Measurements from ENCODE around the gene EML3. TPM values are rescaled to one million over a fixed set of nuclear protein-coding genes. Genes with fewer than 3 reads are reported as not detected.
"Not testable (repeated sequence)": the region's sequence is repeated elsewhere in the genome, so short reads cannot be mapped to it uniquely, and the experiment has no call there.

The EML3 gene
- total and polyA plus RNA-seq, 2 donors: 12.9 to 47.7 TPM

DNA sequence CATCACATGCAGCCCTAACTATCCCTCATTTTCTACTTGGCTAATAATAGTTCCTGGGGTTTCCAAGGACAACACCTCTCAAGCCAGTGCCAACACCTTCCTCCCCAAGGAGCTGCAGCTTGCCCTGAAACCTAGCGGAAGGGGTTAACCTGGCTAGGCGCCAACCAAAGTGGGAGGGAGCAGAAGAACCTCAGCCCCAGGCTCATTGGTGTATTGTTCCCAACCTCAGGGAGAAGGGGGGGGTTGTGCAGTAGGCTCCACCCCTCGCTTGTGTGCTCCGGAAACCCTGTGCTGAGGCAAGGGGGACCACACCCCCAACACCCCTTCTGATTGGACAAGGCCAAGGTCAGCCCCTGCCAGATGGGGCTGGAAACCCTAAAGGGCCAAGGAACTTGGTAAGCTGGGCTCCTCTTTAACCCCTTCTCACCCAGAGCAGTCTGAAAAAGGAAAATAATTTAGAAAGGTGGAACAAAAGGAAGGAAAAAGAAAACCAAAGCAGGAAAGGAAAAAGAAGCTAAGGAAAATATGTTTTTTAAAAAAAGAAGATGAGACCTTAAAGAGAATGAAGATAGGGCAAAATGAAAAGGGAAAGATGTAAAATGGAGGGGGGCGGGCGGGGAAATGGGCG is 13.4 kb downstream of the EML3 start:
- Histone ChIP-seq H3K4me3 (ENCODE audit: low read depth, low read length) (no peak overlapping the region), H3K4me1 (ENCODE audit: insufficient read depth) (no peaks in the 10 kb centered on the region), H3K36me3 (ENCODE audit: insufficient read depth) (no peaks in the 10 kb centered on the region), H3K27ac (ENCODE audit: low read depth) (no peak overlapping the region)
- WGBS: 35% methylated on average over 7 of the region's 7 CpGs
- peak; percentile 88 for DNase-seq (ENCODE audit: extremely low spot score)

- no peak for DNase-seq (ENCODE audit: extremely low spot score)
- H3K36me3 ChIP-seq (ENCODE audit: insufficient read depth): no peaks in the 10 kb centered on the region
- no peak overlapping the region for H3K27ac ChIP-seq (ENCODE audit: low read depth)
- WGBS: 85% methylated on average over 8 of the region's 8 CpGs
- H3K4me1 ChIP-seq (ENCODE audit: insufficient read depth): no peaks in the 10 kb centered on the region
- H3K4me3 ChIP-seq (ENCODE audit: low read depth, low read length): no peak overlapping the region
Measured at GRCh38 chr11:62595124-62595523, 17.5 kb downstream of the EML3 start.

DNA sequence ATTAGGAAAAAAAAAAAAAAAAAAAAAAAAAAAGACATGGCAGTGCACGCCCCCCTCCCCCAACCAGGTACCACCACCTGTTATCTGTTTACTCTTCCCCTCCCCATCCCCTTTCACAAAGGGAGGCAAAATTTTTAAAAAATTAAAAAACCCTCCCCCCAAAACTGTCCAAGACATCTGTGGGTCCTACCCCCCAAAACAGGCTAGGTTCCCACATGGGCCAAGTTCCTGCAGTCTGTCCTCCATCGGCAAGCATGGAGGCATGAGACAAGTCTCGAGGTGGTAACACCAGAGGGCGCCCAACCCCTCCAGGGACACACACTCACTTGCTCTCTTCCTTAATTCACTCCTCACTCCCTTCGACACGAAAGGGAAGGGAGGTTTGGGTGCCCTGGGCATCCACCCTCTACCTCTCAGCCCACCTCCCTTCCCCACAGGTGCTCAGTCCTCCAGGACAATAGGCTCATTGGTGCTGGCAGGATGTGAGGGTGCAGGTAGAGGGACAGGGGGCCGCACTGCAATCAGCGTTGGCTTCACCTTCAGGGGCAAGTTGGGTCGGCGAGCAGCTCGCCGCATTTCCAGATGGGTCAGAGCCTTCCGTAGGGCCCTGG is 19.0 kb downstream of the EML3 start:
- WGBS: 50% methylated on average over 13 of the region's 13 CpGs
- Histone ChIP-seq H3K27ac (ENCODE audit: low read depth) (no peak overlapping the region), H3K36me3 (ENCODE audit: insufficient read depth) (no peaks in the 10 kb centered on the region)

GRCh38 chr11:62592989-62593421 is 19.6 kb downstream of the EML3 start:
- 73% methylated on average over 8 of the region's 8 CpGs for WGBS
- no peaks in the 10 kb centered on the region for H3K36me3 ChIP-seq (ENCODE audit: insufficient read depth)
- DNase-seq (ENCODE audit: extremely low spot score): no peak
- H3K4me3 ChIP-seq (ENCODE audit: low read depth, low read length): no peak overlapping the region
- no peaks in the 10 kb centered on the region for H3K4me1 ChIP-seq (ENCODE audit: insufficient read depth)
- H3K27ac ChIP-seq (ENCODE audit: low read depth): no peak overlapping the region

More for the DNA sequence above, 19.0 kb downstream of the EML3 start:
- Histone ChIP-seq H3K4me3 (ENCODE audit: low read depth, low read length) (no peak overlapping the region), H3K4me1 (ENCODE audit: insufficient read depth) (no peaks in the 10 kb centered on the region)
- DNase-seq (ENCODE audit: extremely low spot score): no peak

- Histone ChIP-seq H3K27ac (ENCODE audit: low read depth) (peak overlapping the region; percentile 86), H3K4me3 (ENCODE audit: low read depth, low read length) (peak overlapping the region; percentile 33), H3K4me1 (ENCODE audit: insufficient read depth) (no peaks in the 10 kb centered on the region), H3K36me3 (ENCODE audit: insufficient read depth) (peaks cover 4% of the 10 kb centered on the region)
- WGBS: 14% methylated on average over 17 of the region's 17 CpGs
- no peak for DNase-seq (ENCODE audit: extremely low spot score)
Measured at GRCh38 chr11:62592146-62592815, 20.3 kb downstream of the EML3 start.

DNA sequence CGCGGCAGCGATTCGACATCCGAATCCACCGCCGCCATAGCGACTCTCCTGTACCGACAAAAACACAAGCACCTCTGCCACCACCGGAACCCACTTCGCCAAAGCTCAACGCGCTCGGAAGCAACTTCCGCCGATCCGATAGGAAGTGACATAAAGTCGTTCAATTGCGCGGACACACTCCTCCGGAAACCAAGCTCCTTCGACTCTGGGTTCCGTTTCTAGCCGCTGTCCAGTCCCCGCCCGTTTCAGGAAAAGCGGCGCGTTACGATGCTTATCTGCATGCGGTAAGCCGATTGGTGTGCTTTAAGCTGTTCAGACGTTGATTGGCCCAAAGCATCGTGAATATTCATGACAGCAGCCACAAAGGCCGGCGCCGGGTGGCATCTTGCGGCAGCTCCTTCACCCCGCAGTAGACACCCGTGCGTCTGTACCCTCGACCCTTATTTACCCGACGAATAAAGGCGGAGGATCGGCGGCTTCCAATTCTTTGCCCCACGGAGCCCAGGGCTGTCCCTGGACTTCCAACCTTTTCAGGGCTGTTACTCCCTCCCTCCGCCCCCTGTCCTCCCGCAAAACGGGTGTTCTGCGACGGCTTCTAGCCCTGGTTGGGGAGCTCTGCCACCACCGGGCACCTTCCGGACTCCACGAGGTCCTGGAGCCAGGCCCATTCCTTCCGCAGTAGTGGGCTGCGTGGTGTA is 21.0 kb downstream of the EML3 start, which contains the start of gene TUT1:
TSS of gene TUT1 (minus strand) at position 76 of the 698 bp plus-strand sequence. CDS start at position 38, 38 bp downstream.
- no peaks in the 10 kb centered on the region for H3K4me1 ChIP-seq (ENCODE audit: insufficient read depth)
- peaks cover 4% of the 10 kb centered on the region for H3K36me3 ChIP-seq (ENCODE audit: insufficient read depth)

DNA sequence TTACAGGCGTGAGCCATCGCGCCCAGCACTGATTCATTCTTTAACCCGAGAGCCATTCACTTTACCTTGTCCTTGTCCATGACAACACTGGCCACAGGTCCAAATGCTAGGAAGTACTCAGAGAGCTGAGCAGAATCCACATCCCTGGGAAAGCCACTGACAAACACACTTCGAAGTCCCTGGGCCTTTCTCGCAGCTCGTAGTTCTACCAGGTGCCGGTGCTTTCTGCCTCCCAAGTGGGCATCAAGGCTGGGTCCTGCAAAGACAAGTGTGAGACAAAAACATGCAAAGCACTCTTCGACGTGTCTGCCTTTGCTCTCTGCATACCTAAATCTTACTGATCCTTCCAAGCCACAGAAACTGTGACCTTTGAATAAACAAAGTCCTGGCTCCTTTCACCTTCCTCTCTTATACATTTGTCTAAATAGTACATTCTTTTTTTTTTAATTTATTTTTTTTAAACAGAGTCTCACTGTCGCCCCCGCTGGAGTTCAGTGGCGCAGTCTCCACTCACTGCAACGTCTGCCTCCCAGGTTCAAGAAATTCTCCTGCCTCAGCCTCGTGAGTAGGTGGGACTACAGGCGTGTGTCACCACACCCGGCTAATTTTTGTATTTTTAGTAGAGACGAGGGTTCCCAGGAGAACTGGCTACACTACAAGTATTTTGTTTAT is 23.5 kb downstream of the EML3 start:
- no peak for DNase-seq (ENCODE audit: extremely low spot score)
- no peak overlapping the region for H3K4me3 ChIP-seq (ENCODE audit: low read depth, low read length)
- no peaks in the 10 kb centered on the region for H3K4me1 ChIP-seq (ENCODE audit: insufficient read depth)
- 64% methylated on average over 18 of the region's 18 CpGs for WGBS
- no peak overlapping the region for H3K27ac ChIP-seq (ENCODE audit: low read depth)
- peaks cover 5% of the 10 kb centered on the region for H3K36me3 ChIP-seq (ENCODE audit: insufficient read depth)

More for the DNA sequence above, 21.0 kb downstream of the EML3 start, which contains the start of gene TUT1:
- Histone ChIP-seq H3K27ac (ENCODE audit: low read depth) (peak within 1 kb of the TSS; percentile 90), H3K4me3 (ENCODE audit: low read depth, low read length) (peak within 1 kb of the TSS; percentile 72)
- under 1% methylated on average over 58 of the region's 58 CpGs for WGBS
- peak; percentile 97 for DNase-seq (ENCODE audit: extremely low spot score)

DNA sequence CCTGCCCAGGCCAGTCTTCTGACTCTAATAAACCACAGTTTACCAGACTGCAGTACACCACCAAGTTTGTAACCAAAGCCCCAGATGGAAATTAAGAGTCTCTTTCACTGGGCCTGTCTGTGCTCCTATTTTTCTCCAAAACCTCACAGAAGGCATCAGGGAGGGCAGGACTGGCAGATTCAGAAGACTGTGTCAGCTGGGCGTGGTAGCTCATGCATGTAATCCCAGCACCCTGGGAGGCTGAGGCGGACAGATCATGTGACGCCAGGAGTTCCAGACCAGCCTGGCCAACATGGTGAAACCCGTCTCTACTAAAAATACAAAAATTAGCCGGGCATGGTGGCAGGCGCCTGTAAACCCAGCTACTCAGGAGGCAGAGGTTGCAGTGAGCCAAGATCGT is 27.2 kb downstream of the EML3 start:
- not testable (repeated sequence) for H3K4me1 ChIP-seq (ENCODE audit: insufficient read depth); H3K4me3 ChIP-seq (ENCODE audit: low read depth, low read length); H3K27ac ChIP-seq (ENCODE audit: low read depth); H3K36me3 ChIP-seq (ENCODE audit: insufficient read depth); DNase-seq (ENCODE audit: extremely low spot score)
- whole genome bisulfite sequencing: 95% methylated on average over 7 of the region's 7 CpGs

DNA sequence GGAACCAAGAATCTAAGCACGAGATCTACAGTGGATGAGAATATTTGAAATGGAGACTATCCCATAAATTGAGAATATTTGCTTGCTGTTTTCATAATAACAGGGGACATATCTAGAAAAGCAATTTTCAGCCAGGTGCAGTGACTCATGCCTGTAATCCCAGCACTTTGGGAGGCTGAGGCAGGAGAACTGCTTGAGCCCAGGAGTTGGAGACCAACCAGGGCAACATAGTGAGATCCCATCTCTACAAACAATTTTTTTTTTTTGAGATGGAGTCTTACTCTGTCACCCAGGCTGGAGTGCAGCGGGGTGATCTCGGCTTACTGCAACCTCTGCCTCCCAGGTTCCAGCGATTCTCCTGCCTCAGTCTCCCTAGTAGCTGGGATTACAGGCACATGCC is 30.8 kb downstream of the EML3 start:
- H3K27ac ChIP-seq (ENCODE audit: low read depth); H3K4me3 ChIP-seq (ENCODE audit: low read depth, low read length); DNase-seq (ENCODE audit: extremely low spot score); H3K4me1 ChIP-seq (ENCODE audit: insufficient read depth); H3K36me3 ChIP-seq (ENCODE audit: insufficient read depth): not testable (repeated sequence)
- 97% methylated on average over 4 of the region's 4 CpGs for WGBS

DNA sequence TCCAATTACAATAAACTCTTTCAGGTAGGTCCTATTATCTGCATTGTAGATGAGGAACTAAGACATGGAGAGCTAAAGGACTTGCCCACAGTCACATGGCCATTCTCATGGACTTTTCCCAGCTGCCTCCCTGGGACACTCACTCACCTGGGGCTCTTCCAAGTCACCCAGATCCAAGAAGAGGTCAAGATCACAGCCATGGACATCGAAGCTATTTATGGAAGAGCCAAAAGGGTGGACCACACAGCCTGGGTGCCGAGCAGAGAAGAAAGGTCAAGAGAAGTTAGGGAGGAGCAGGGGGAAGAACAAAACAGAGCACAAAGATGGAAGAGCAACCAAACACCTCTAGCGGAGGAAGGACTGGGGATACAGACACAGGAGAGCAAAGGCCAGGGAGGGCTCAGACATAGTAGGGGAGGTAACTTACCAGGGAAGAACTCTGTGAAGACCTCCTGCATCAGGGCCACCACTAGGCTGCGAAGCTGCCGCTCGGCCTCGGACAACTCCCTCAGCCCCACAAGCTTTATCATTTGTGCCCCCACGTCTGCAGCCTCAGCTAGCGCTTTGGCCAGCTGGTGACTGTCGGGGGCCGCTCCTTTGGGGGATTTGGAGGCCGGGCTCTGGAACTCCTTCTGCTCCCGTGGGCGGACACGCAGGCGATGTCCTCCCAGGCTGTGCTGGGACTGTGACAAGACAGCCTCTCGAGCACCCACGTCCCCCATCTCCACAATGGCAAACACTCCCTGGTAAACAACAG is 31.4 kb downstream of the EML3 start:
- 93% methylated on average over 18 of the region's 18 CpGs for WGBS
- DNase-seq (ENCODE audit: extremely low spot score): no peak
- no peaks in the 10 kb centered on the region for H3K4me1 ChIP-seq (ENCODE audit: insufficient read depth)
- peaks cover 5% of the 10 kb centered on the region for H3K36me3 ChIP-seq (ENCODE audit: insufficient read depth)
- no peak overlapping the region for H3K4me3 ChIP-seq (ENCODE audit: low read depth, low read length)
- H3K27ac ChIP-seq (ENCODE audit: low read depth): no peak overlapping the region

- no peak for DNase-seq (ENCODE audit: extremely low spot score)
- Histone ChIP-seq H3K36me3 (ENCODE audit: insufficient read depth) (peaks cover 4% of the 10 kb centered on the region), H3K27ac (ENCODE audit: low read depth) (no peak overlapping the region), H3K4me1 (ENCODE audit: insufficient read depth) (no peaks in the 10 kb centered on the region), H3K4me3 (ENCODE audit: low read depth, low read length) (no peak overlapping the region)
- 87% methylated on average over 2 of the region's 2 CpGs for WGBS
Measured at GRCh38 chr11:62579252-62579651, 33.3 kb downstream of the EML3 start.

GRCh38 chr11:62578541-62578940 is 34.0 kb downstream of the EML3 start:
- DNase-seq (ENCODE audit: extremely low spot score): no peak
- 94% methylated on average over 11 of the region's 11 CpGs for WGBS
- no peak overlapping the region for H3K27ac ChIP-seq (ENCODE audit: low read depth)
- H3K36me3 ChIP-seq (ENCODE audit: insufficient read depth): peaks cover 2% of the 10 kb centered on the region
- no peaks in the 10 kb centered on the region for H3K4me1 ChIP-seq (ENCODE audit: insufficient read depth)
- H3K4me3 ChIP-seq (ENCODE audit: low read depth, low read length): no peak overlapping the region

Measured in urinary bladder (tissue), 4 donors.